OCI-LY7 (cell line): ENCODE data around the gene SOX12.

Experiments used
- CTCF ChIP-seq: fragments of 200-600 bp; sonication (generic); conservative IDR thresholded peaks from 2 replicates; pipeline ENCODE4 v1.5.1; 2014; ENCODE audit warnings: mild to moderate bottlenecking, antibody characterized with exemption, low read length, moderate library complexity, mixed read lengths
- EZH2phosphoT487 ChIP-seq: fragments of 200-600 bp; sonication (generic); IDR thresholded peaks from 2 replicates; pipeline ENCODE4 v1.6.1; 2018; ENCODE audit warnings: low read depth, borderline replicate concordance, mild to moderate bottlenecking, mixed run types, antibody characterized with exemption, low read length, moderate library complexity, mixed read lengths

DNA sequence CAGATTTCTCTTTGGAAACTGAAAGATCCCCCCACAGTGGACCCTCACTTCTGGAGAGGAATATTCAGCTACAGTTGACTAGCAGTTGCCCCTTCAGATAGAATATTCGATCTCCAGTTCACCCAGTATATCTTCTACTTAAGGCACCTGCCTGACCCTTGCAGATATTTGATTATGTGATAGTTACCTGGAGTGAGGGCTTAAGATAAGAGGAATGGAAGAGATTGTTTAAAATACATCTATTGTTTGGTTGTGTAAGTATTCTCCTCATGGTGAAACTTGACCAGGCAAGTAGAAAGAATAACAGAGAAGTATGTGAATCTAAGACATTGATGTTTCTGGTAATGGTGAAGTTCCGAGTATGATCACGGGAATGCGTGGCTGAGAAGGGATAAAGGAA, 29.5 kb upstream of the SOX12 start:
- TF ChIP-seq EZH2phosphoT487: no peak
- no peak for TF ChIP-seq CTCF
